Frontal cortex (tissue), 4 donors: Measurements from ENCODE around the gene PDLIM5. TPM values are rescaled to one million over a fixed set of nuclear protein-coding genes. Genes with fewer than 3 reads are reported as not detected.

Source experiments
- DNase-seq, 2 donors: peaks; one replicate each; pipeline ENCODE4 v3.0.0; 2012; ENCODE audit warnings: low spot score in 2 of 2
- FAIRE-seq: peaks from 2 replicates; lab custom pipeline; 2012; peaks lifted over from hg19 to GRCh38; lab: Jason Lieb, UNC
- total RNA-seq: library from RNA; depleted of rRNA; stranded (reverse); fragments of >200 nt; gene quantifications from one replicate; pipeline ENCODE4 v1.2.3, GENCODE V29; 2014
- donor health status: control.
- donor health status: control.
- donor health status: control.

Gene PDLIM5
- total RNA-seq, 1 donor from 2014 or later = 20.0 TPM

DNA sequence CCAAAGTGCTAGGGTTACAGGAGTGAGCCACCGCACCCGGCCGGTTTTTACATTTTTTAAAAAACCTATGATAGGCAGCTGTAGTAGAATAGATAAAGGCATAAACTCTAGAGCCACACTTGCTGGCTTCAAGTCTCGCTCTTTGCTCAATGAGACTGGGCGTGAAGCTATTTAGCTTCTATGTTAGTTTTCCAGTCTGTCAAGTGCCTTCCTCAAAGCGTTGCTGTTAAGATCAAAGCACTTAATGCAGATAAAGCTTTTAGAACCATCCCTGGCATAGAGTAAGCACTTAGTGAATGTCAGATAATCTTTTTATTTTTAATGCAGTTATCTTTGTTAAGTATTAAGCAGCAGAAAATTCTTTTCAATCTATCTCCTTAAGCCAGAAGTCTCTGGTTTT is 264.0 kb downstream of the PDLIM5 start:
- DNase-seq (no peak), FAIRE-seq (no peak)

Other genes starting within 250 kb of the PDLIM5 start
- gene SMARCAD1, start 244.1 kb upstream of the PDLIM5 start, total RNA-seq = 117 TPM
- 1.2 TPM for gene HPGDS, start 109.1 kb upstream of the PDLIM5 start, total RNA-seq